HEK293T (cell line): ENCODE results near the gene PADI6.

Experiments used
- ARNT ChIP-seq: fragments of 450-650 bp; IDR thresholded peaks from 2 replicates; pipeline ENCODE4 v1.6.1; 2017; ENCODE audit warnings: mild to moderate bottlenecking
- BHLHE40 ChIP-seq: fragments of 450-650 bp; IDR thresholded peaks from 2 replicates; pipeline ENCODE4 v1.6.1; 2016; ENCODE audit warnings: mild to moderate bottlenecking, moderate library complexity, borderline replicate concordance
- FOXK2 ChIP-seq: fragments of 450-650 bp; IDR thresholded peaks from 2 replicates; pipeline ENCODE4 v1.6.1; 2016; ENCODE audit warnings: mild to moderate bottlenecking
- FOXM1 ChIP-seq: fragments of 450-650 bp; IDR thresholded peaks from 2 replicates; pipeline ENCODE4 v1.6.1; 2017; ENCODE audit warnings: mild to moderate bottlenecking, borderline replicate concordance
- L3MBTL2 ChIP-seq: fragments of 450-650 bp; conservative IDR thresholded peaks from 2 replicates; pipeline ENCODE4 v1.6.1; 2016; ENCODE audit warnings: mild to moderate bottlenecking
- NFRKB ChIP-seq: fragments of 450-650 bp; IDR thresholded peaks from 2 replicates; pipeline ENCODE4 v1.6.1; 2016; ENCODE audit warnings: mild to moderate bottlenecking, moderate library complexity
- PKNOX1 ChIP-seq: fragments of 450-650 bp; IDR thresholded peaks from 2 replicates; pipeline ENCODE4 v1.6.1; 2016
- SP1 ChIP-seq: fragments of 450-650 bp; IDR thresholded peaks from 2 replicates; pipeline ENCODE4 v1.6.1; 2017
- SUZ12 ChIP-seq: fragments of 450-650 bp; IDR thresholded peaks from 2 replicates; pipeline ENCODE4 v1.6.1; 2016; ENCODE audit warnings: mild to moderate bottlenecking
- TARDBP ChIP-seq: fragments of 450-650 bp; IDR thresholded peaks from 2 replicates; pipeline ENCODE4 v1.6.1; 2016

GRCh38 chr1:17447501-17447992 lies 75.6 kb downstream of the PADI6 start:
- TF ChIP-seq ARNT (no peak), NFRKB (no peak), L3MBTL2 (no peak), SP1 (no peak), PKNOX1 (no peak), TARDBP (no peak), FOXK2 (no peak), SUZ12 (no peak), BHLHE40 (no peak), FOXM1 (no peak)
